Measurements from ENCODE around the gene VSX2.
"Not testable (repeated sequence)": the region's sequence is repeated elsewhere in the genome, so short reads cannot be mapped to it uniquely, and the experiment has no call there.

The VSX2 gene

DNA sequence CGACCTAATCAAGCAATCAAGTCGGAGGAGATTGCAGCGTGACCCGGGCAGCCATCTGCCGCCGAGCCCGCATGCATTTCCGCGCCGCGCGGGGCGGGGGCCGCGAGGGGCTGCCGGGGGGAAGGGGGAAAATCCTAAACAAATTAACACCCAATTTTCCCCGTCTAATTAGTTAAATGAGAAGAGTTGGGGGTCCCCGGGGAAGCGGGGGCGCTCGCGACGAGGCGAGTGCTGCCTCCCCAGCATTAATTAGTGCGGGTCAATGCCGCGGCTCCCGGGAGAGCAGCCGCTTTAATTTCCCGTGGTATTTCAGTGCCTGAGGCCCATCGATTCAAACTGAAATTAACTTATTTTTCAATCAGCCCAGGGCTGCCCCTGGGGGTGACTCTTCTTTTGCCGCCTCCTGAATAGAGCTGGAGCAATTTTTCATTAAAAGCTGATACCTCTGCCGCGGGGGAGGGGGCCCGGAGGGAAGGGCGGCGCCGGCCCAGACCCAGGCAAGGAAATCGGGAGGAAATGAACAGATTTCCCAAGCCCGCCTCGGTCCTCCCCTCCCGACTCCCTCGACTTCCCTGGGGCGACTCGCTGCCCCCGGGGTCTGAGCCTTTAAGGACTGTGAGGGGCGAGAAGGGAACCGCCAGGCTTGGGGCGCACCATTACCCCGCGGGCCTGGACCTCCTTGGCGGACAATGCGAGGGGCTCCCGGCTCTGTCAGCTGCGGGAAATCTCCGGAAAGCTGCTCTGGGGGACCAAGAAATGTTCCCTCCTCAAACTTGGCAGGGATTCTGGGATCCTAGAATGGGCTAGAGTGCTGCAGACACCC, 18.9 kb downstream of the VSX2 start:
- in situ Hi-C loops (cut with MboI; ENCODE audit: low sequenced_read_pairs) = no loop called here

DNA sequence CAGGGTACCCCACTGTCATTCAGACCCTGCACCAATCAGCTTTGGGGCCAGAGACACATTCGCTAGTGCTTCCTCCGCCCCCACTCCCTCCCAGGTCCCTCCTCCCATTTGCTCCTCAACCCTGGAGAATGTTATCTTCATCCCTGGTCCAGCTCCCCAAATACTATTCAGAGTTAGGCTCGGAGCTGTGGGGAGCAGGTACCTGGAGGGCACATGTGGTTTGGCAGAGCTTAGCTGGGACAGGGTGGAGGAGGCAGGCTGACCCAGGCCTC, 19.5 kb downstream of the VSX2 start:
- in situ Hi-C loops (cut with MboI; ENCODE audit: low sequenced_read_pairs) = no loop called here

DNA sequence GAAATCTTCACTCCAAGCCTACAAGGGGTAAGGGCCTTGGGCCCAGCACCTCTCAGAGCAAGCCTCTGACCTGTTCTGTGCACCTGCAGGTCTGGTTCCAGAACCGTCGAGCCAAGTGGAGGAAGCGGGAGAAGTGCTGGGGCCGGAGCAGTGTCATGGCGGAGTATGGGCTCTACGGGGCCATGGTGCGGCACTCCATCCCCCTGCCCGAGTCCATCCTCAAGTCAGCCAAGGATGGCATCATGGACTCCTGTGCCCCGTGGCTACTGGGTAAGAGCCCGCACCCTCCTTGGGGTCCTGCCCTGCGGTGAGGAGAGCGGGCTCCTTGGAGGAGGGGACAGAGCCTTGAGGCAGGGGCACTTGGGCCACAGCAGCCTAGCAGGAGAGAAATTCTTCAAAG, 20.3 kb downstream of the VSX2 start:
- in situ Hi-C loops (cut with MboI; ENCODE audit: low sequenced_read_pairs) = no loop called here

- in situ Hi-C loops (cut with MboI; ENCODE audit: low sequenced_read_pairs) = no loop called here
Observed at GRCh38 chr14:74260525-74261233, 21.4 kb downstream of the VSX2 start.

DNA sequence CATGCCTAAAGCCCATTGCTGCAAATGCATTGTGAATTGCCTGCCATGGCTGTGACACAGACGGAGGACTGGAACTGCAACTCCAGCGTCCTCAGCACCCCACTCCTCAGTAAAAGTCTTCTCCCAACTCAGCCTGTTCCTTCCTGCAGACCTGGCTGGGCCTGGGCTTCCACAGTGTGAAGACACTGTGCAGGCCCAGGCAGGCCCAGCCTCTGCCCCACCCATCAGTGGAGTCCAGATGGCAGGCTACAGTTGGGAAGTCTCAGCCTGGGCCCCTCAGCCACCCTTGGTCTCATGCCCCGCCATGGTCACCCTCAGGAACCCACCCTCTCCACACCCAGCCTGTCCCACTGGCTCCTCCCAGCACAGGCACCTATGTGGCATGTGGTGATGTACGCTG, 22.0 kb downstream of the VSX2 start:
- in situ Hi-C loops (cut with MboI; ENCODE audit: low sequenced_read_pairs) = no loop called here

DNA sequence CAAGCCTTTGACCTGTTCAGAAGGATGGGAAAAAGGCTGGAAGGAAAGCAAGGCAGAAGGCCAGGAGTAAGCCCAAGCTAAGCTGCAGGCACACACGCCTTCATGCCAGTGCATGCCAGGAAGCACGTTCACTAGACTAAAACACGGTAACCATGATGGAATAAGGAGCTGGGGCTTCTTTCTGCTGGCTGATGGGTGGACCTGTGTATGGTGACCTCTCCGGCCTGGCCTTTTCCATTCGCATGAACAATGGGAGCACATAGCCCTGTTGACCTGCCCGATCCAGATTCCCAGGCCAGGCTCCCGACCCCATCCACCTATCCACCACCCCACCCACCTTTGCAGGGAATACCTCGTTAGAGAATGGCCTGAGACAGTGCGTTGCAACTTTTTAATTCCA, 22.8 kb downstream of the VSX2 start:
- in situ Hi-C loops (cut with MboI; ENCODE audit: low sequenced_read_pairs) = no loop called here

DNA sequence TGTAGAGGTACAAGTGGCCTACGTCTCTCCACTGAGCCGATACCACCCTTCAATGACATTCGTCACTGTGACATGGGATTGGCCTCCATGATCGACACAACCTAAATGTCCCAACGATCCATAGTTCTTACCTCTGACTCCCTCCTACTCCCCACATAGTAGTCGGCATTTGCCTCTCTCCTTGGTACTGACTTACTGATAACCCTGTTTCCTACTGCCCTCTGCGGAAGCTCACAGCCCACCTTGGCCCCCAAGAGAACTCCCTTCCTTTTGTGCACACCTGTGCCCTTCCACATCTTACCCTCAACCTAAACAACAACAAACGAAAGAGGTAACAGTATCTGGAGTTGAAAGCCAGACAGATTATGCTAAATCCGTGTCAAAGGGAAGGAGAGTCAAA, 23.9 kb downstream of the VSX2 start:
- in situ Hi-C loops (cut with MboI; ENCODE audit: low sequenced_read_pairs) = no loop called here

DNA sequence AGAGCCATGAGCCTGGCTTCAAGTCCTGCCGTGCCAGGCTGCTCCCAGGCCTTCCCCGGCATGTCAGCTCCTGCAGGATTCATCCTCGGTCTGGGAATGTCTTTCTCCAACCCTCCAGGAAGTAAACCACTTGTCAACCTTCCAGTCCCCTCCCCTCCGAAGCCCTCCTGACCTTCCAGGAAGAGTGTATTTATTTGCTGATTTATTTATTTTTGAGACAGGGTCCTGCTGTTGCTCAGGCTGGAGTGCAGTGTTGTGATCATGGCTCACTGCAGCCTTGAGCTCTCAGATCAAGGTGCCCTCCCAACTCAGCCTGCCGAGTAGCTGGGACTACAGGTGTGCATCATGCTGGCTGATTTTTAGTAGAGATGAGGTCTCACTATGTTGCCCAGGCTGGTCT, 24.7 kb downstream of the VSX2 start:
- in situ Hi-C loops (cut with MboI; ENCODE audit: low sequenced_read_pairs) = no loop called here

DNA sequence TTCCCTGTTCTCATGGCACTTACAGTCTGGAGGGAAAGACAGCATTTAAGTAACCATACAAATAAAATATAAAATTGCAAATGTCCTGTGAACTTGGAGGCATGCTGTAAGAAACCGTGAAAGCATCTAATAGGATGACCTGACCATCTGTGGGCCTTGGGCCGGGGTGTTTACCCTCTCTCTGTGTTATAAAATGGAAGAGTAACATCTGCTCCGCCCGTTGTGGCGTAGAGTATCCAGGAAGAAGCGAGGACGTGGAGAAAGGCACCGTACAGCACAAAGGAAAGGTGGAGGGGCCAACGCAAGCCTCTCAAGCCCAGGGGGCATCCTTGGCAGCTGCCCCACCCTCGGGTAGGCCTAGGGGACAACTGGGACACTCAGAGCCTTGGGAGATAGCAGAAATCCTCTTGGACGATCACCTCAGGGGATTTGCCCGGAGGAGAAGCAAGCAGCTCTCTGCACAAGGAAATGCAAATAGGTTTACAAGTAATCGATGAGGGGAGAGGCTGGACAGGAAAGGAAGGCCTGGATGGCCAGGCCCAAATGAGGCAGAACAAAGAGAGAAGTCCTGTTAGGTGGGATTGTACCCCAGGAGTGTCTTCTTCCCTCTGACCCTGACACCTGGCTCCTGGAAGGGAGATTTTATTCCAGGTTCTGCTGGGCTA, 26.2 kb downstream of the VSX2 start:
- in situ Hi-C loops (cut with MboI; ENCODE audit: low sequenced_read_pairs) = no loop called here

DNA sequence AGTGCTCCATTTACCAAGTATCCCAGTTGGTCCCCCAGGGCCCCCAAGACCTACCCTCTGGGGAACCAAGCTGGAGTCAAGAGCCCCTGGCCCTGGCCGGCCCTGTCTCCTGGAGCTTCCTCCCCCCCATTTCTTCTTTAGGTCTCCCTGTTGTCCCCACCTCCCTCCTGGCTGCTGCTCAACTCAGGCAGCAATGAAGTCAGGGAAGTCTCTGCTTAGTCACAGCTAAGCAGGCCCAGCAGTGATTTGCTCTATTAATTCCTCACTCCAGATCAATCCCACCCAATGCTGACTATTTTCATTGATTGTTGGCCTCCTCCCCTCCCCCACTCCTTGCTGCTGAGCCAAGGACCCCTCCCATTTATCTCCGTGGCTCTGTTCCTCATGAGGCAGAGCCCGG, 28.3 kb downstream of the VSX2 start:
- in situ Hi-C loops (cut with MboI; ENCODE audit: low sequenced_read_pairs) = no loop called here

GRCh38 chr14:74270382-74271177, 31.3 kb downstream of the VSX2 start:
- in situ Hi-C loops (cut with MboI; ENCODE audit: low sequenced_read_pairs) = not testable (repeated sequence)

DNA sequence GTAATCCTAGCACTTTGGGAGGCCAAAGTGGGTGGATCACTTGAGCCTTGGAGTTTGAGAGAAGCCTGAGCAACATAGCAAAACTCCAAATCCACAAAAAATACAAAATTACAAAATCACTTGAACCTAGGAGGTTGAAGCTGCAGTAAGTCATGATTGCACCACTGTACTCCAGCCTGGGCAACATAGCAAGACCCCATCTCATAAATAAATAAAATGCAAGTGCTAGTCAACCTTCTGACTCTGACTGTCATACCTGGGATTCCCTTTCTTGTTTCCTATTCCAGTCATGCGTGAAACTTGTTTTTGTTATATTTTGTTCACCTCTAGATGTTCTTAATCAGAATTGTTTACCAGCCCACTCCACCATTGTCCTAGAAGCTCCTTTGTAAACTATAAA, 32.1 kb downstream of the VSX2 start:
- in situ Hi-C loops (cut with MboI; ENCODE audit: low sequenced_read_pairs) = no loop called here

GRCh38 chr14:74275241-74275841, 36.1 kb downstream of the VSX2 start:
- in situ Hi-C loops (cut with MboI; ENCODE audit: low sequenced_read_pairs) = no loop called here

DNA sequence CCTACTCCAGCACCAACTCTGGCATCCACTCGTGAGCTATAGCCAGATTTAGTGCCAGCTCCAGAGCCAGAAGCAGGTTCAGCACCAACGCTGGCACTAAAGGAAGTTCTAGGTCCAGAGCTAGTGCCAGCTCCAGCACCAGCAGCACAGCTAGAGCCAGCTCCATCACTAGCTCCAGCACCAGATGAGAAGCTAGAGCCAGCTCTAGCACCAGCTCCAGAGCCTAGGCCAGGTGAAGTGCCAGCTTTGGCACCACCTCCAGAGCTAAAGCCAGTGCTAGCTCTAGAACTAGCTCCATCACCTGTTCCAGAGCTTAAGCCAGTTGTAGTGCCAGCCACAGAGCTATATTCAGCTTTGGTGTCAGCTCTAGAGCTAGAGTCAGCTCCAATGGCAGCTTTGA, 38.8 kb downstream of the VSX2 start:
- in situ Hi-C loops (cut with MboI; ENCODE audit: low sequenced_read_pairs) = no loop called here

DNA sequence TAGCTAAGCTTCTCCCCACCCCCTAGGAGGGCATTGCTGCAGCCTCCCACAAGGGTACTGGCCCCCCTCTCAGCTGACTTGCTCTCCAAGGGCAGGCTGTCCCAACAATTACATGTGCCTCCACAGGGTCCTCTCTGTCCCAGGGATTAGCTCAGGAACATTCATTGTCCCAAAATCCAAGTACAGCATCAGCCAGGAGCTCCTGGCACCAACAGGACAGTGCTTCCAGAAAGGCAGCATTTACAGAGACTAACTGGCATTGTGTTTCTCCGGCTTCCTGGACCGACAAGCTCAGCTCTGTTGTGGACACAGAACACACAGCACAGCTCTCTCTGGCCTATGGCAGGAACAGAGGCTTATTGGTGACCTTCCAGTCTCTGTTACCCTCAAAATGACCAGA, 41.8 kb downstream of the VSX2 start:
- in situ Hi-C loops (cut with MboI; ENCODE audit: low sequenced_read_pairs) = no loop called here

DNA sequence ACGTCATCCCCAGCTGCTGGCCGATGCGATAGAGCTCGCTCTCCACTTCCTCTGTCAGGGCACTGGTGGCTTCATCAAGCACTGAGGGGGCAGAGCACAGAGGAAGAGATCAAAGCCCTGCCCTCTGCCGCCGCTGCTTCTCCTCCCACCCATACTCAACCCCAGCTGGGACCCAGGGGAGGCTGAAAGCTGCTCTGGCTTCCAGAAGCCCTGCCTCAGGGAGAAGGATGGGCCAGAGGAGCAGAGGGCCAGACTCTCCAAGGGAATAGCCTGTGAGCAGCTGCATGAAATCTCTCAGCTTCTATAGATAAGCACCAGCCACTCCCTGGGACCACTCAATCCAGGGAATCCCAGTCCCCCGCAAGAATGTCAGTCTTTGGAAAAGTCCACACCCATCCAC, 47.5 kb downstream of the VSX2 start:
- in situ Hi-C loops (cut with MboI; ENCODE audit: low sequenced_read_pairs) = no loop called here

DNA sequence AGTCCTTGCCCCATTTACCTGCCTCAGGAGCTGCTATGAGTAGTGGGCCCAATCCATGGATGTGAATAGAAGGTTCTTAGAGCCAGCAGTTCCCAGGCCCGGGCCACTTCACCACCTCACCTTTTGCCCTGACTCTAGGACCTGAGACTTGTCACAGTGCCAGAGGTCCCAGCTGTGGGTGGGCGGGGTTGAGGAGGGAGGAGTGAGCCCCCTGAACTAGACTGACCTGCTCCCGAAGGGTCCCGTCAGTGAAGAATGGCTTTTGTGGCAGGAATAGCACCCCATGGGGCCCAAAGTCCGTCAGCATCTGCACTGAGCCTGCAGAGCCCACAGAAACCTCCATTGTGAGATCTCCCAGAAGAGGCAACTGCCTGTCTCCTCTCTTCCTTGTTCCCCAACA, 50.6 kb downstream of the VSX2 start:
- in situ Hi-C loops (cut with MboI; ENCODE audit: low sequenced_read_pairs) = no loop called here

DNA sequence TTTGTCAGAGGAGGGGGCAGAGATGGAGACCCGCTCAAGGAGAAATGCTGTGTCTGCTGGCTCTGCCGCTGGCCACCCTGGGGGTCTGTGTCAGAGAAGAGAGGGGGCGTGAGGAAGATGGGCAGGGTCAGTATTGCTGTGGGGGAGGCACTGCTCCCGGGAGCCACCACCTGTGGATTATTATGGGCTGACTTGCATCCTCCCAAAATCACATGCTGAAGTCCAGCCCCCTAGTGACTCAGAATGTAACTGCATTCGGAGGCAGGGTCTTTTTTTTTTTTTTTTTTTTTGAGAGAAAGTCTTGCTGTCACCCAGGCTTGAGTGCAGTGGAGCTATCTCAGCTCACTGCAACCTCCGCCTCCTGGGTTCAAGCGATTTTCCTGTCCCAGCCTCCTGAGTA, 51.2 kb downstream of the VSX2 start:
- in situ Hi-C loops (cut with MboI; ENCODE audit: low sequenced_read_pairs) = no loop called here

GRCh38 chr14:74292061-74292460, 52.8 kb downstream of the VSX2 start:
- in situ Hi-C loops (cut with MboI; ENCODE audit: low sequenced_read_pairs) = no loop called here

DNA sequence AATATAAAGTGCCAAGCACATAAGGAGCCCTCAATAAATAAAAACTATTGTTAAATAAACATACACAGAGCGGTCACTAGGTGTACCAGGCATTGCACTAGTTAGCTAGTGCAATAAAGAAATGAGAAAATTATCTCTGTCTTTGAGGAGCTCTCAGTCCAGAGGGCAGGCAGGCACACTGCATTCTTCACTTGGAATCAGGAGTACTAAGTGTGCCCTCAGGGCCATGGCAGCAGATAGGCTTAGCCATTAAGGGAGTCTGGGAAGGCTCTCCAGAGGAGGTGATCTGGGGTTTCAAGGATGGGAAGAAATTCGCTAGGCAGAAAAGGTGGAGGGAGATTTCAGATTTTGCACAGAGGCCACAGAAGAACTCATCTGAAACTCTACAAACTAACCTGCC, 54.4 kb downstream of the VSX2 start:
- in situ Hi-C loops (cut with MboI; ENCODE audit: low sequenced_read_pairs) = no loop called here

- in situ Hi-C loops (cut with MboI; ENCODE audit: low sequenced_read_pairs) = no loop called here
Observed at GRCh38 chr14:74296037-74296467, 56.8 kb downstream of the VSX2 start.

Data from hTERT RPE-1 (cell line).